HEK293 (cell line): ENCODE measurements around the gene CISD2.

ENCODE experiments used
- CTCF ChIA-PET: fragments of 350-600 bp; formaldehyde crosslinking; extraction: SDS; loops from one replicate; lab custom pipeline; 2021; ENCODE audit warnings: antibody characterized with exemption; lab: Yijun Ruan, JAX
- POLR2A ChIA-PET: fragments of 300-600 bp; formaldehyde crosslinking; extraction: SDS; loops from one replicate; lab custom pipeline; 2020; ENCODE audit warnings: antibody characterized with exemption, inconsistent platforms; lab: Yijun Ruan, JAX
- H3K27ac ChIP-seq: fragments of 200-500 bp; sonication (Bioruptor generic); 2 replicates; pipeline ENCODE4 v1.5.1; 2014; ENCODE audit warnings: low read depth, low read length, control low read depth, inconsistent platforms; ENCODE audit errors: extremely low read depth
- H3K36me3 ChIP-seq, 2 experiments: fragments of 200-500 bp in 1 of 2; sonication (Bioruptor generic) in 1 of 2; 1 replicate in 1 of 2; 2 replicates in 1 of 2; pipeline ENCODE4 v1.5.1; 2014 to 2017; ENCODE audit warnings: inconsistent platforms in 2 of 2, low read length in 2 of 2; ENCODE audit not compliant: control insufficient read depth in 2 of 2, insufficient read depth in 1 of 2
- H3K4me1 ChIP-seq: fragments of 200-500 bp; sonication (Bioruptor generic); 2 replicates; pipeline ENCODE4 v1.5.1; 2014; ENCODE audit warnings: mild to moderate bottlenecking, low read length, inconsistent platforms; ENCODE audit not compliant: control insufficient read depth, insufficient read depth
- H3K4me3 ChIP-seq: 2 replicates; pipeline ENCODE4 v1.5.1; 2011; ENCODE audit warnings: low read depth, mild to moderate bottlenecking, control low read depth, low read length, moderate library complexity
- H3K9me3 ChIP-seq: fragments of 200-500 bp; sonication (Bioruptor generic); 2 replicates; pipeline ENCODE4 v1.5.1; 2014; ENCODE audit warnings: low read depth, low read length, inconsistent platforms; ENCODE audit not compliant: control insufficient read depth, insufficient read depth
- EGR2 ChIP-seq: fragments of 450-650 bp; formaldehyde crosslinking; IDR thresholded peaks from 2 replicates; pipeline ENCODE4 v1.5.1; 2016; ENCODE audit warnings: low read depth, missing biosample characterization, missing genetic modification characterization
- GLIS2 ChIP-seq: fragments of 450-650 bp; formaldehyde crosslinking; IDR thresholded peaks from 2 replicates; pipeline ENCODE4 v1.5.1; 2016; ENCODE audit warnings: missing biosample characterization, missing genetic modification characterization
- KLF10 ChIP-seq: fragments of 450-650 bp; IDR thresholded peaks from 2 replicates; pipeline ENCODE4 v1.5.1; 2018; ENCODE audit warnings: missing biosample characterization, mild to moderate bottlenecking, missing genetic modification characterization
- MYNN ChIP-seq: fragments of 450-650 bp; formaldehyde crosslinking; IDR thresholded peaks from 2 replicates; pipeline ENCODE4 v1.5.1; 2016; ENCODE audit warnings: missing biosample characterization, missing genetic modification characterization, borderline replicate concordance
- SP7 ChIP-seq: fragments of 450-650 bp; formaldehyde crosslinking; IDR thresholded peaks from 2 replicates; pipeline ENCODE4 v1.5.1; 2016; ENCODE audit warnings: missing biosample characterization, missing genetic modification characterization
- ZBTB26 ChIP-seq: fragments of 450-650 bp; formaldehyde crosslinking; optimal IDR thresholded peaks from 2 replicates; pipeline ENCODE3; 2016; ENCODE audit warnings: missing biosample characterization, mild to moderate bottlenecking, missing genetic modification characterization
- ZFP41 ChIP-seq: fragments of 450-650 bp; formaldehyde crosslinking; IDR thresholded peaks from 2 replicates; pipeline ENCODE4 v1.5.1; 2016; ENCODE audit warnings: missing biosample characterization, missing genetic modification characterization, borderline replicate concordance
- ZNF148 ChIP-seq: fragments of 450-650 bp; formaldehyde crosslinking; IDR thresholded peaks from 2 replicates; pipeline ENCODE4 v1.5.0; 2017; ENCODE audit warnings: missing biosample characterization, missing genetic modification characterization, borderline replicate concordance
- ZNF24 ChIP-seq: fragments of 450-650 bp; formaldehyde crosslinking; IDR thresholded peaks from 2 replicates; pipeline ENCODE4 v1.5.1; 2016; ENCODE audit warnings: missing biosample characterization, missing genetic modification characterization
- ZNF350 ChIP-seq: fragments of 450-650 bp; formaldehyde crosslinking; IDR thresholded peaks from 2 replicates; pipeline ENCODE4 v1.5.0; 2017; ENCODE audit warnings: missing biosample characterization, mild to moderate bottlenecking, missing genetic modification characterization
- ZNF404 ChIP-seq: fragments of 450-650 bp; formaldehyde crosslinking; IDR thresholded peaks from 2 replicates; pipeline ENCODE4 v1.5.1; 2017; ENCODE audit warnings: missing biosample characterization, missing genetic modification characterization
- ZNF473 ChIP-seq: fragments of 450-650 bp; formaldehyde crosslinking; IDR thresholded peaks from 2 replicates; pipeline ENCODE4 v1.5.1; 2017; ENCODE audit warnings: missing biosample characterization, missing genetic modification characterization
- ZNF521 ChIP-seq: fragments of 450-650 bp; formaldehyde crosslinking; IDR thresholded peaks from 2 replicates; pipeline ENCODE4 v1.5.1; 2017; ENCODE audit warnings: missing biosample characterization, mild to moderate bottlenecking, missing genetic modification characterization
- ZNF623 ChIP-seq: fragments of 450-650 bp; formaldehyde crosslinking; IDR thresholded peaks from 2 replicates; pipeline ENCODE4 v1.5.1; 2016; ENCODE audit warnings: missing biosample characterization, missing genetic modification characterization
- ZNF626 ChIP-seq: fragments of 450-650 bp; sonication (Bioruptor Pico); formaldehyde crosslinking; IDR thresholded peaks from 2 replicates; pipeline ENCODE4 v1.5.1; 2018; ENCODE audit warnings: missing biosample characterization, missing genetic modification characterization, inconsistent platforms
- TF ChIP-seq, protein P1 (sequence below): fragments of 450-650 bp; formaldehyde crosslinking; IDR thresholded peaks from 2 replicates; pipeline ENCODE4 v1.5.1; 2016; ENCODE audit warnings: missing biosample characterization, missing genetic modification characterization
- TF ChIP-seq, protein P2 (sequence below): fragments of 450-650 bp; formaldehyde crosslinking; IDR thresholded peaks from 2 replicates; pipeline ENCODE4 v1.5.1; 2016; ENCODE audit warnings: missing biosample characterization, missing genetic modification characterization, low read depth
- TF ChIP-seq, protein P3 (sequence below): fragments of 450-650 bp; formaldehyde crosslinking; IDR thresholded peaks from 2 replicates; pipeline ENCODE4 v1.5.1; 2016; ENCODE audit warnings: missing biosample characterization, missing genetic modification characterization
- TF ChIP-seq, protein P4 (sequence below): fragments of 450-650 bp; formaldehyde crosslinking; IDR thresholded peaks from 2 replicates; pipeline ENCODE4 v1.5.1; 2016; ENCODE audit warnings: missing biosample characterization, missing genetic modification characterization

The CISD2 gene

DNA sequence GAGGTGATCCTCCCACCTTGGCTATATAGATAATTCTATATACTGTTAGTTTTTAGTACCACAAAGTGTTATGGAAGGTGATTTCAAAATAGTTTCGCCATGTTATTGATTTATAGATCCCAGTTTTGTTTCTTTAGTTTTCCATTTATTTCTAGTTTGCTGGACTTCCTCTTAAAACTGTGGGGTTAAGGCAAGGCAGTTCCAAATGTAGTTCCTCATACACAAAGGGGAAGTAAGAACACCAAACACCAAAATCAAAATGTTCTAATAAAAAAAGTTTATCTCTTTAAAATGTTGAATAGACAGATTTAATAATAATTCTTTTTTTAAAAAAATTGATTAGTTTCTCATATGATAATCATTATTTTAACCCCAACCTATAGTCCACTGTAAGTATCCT, 6.8 kb upstream of the CISD2 start:
- TF ChIP-seq ZNF350 = no peak
- TF ChIP-seq GLIS2 (tag by site-specific recombination) = no peak
- TF ChIP-seq ZNF473 = no peak
- TF ChIP-seq ZNF404 (tag by site-specific recombination) = no peak
- no peak for TF ChIP-seq EGR2
- TF ChIP-seq, protein P1, sequence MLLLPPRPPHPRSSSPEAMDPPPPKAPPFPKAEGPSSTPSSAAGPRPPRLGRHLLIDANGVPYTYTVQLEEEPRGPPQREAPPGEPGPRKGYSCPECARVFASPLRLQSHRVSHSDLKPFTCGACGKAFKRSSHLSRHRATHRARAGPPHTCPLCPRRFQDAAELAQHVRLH (tag by site-specific recombination) = no peak
- no peak for TF ChIP-seq ZBTB26 (tag by site-specific recombination)
- no peak for TF ChIP-seq ZNF24 (tag by site-specific recombination)
- TF ChIP-seq ZNF148 (tag by site-specific recombination) = no peak
- no peak for TF ChIP-seq ZNF623 (tag by site-specific recombination)
- TF ChIP-seq MYNN (tag by site-specific recombination) = no peak
- TF ChIP-seq, protein P2, sequence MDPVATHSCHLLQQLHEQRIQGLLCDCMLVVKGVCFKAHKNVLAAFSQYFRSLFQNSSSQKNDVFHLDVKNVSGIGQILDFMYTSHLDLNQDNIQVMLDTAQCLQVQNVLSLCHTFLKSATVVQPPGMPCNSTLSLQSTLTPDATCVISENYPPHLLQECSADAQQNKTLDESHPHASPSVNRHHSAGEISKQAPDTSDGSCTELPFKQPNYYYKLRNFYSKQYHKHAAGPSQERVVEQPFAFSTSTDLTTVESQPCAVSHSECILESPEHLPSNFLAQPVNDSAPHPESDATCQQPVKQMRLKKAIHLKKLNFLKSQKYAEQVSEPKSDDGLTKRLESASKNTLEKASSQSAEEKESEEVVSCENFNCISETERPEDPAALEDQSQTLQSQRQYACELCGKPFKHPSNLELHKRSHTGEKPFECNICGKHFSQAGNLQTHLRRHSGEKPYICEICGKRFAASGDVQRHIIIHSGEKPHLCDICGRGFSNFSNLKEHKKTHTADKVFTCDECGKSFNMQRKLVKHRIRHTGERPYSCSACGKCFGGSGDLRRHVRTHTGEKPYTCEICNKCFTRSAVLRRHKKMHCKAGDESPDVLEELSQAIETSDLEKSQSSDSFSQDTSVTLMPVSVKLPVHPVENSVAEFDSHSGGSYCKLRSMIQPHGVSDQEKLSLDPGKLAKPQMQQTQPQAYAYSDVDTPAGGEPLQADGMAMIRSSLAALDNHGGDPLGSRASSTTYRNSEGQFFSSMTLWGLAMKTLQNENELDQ = no peak
- TF ChIP-seq KLF10 (tag by site-specific recombination) = no peak
- no peak for TF ChIP-seq ZNF521 (tag by site-specific recombination)
- TF ChIP-seq, protein P3, sequence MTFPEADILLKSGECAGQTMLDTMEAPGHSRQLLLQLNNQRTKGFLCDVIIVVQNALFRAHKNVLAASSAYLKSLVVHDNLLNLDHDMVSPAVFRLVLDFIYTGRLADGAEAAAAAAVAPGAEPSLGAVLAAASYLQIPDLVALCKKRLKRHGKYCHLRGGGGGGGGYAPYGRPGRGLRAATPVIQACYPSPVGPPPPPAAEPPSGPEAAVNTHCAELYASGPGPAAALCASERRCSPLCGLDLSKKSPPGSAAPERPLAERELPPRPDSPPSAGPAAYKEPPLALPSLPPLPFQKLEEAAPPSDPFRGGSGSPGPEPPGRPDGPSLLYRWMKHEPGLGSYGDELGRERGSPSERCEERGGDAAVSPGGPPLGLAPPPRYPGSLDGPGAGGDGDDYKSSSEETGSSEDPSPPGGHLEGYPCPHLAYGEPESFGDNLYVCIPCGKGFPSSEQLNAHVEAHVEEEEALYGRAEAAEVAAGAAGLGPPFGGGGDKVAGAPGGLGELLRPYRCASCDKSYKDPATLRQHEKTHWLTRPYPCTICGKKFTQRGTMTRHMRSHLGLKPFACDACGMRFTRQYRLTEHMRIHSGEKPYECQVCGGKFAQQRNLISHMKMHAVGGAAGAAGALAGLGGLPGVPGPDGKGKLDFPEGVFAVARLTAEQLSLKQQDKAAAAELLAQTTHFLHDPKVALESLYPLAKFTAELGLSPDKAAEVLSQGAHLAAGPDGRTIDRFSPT = no peak
- no peak for TF ChIP-seq SP7
- no peak for TF ChIP-seq ZFP41 (tag by site-specific recombination)
- TF ChIP-seq, protein P4, sequence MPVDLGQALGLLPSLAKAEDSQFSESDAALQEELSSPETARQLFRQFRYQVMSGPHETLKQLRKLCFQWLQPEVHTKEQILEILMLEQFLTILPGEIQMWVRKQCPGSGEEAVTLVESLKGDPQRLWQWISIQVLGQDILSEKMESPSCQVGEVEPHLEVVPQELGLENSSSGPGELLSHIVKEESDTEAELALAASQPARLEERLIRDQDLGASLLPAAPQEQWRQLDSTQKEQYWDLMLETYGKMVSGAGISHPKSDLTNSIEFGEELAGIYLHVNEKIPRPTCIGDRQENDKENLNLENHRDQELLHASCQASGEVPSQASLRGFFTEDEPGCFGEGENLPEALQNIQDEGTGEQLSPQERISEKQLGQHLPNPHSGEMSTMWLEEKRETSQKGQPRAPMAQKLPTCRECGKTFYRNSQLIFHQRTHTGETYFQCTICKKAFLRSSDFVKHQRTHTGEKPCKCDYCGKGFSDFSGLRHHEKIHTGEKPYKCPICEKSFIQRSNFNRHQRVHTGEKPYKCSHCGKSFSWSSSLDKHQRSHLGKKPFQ (tag by site-specific recombination) = no peak
- TF ChIP-seq ZNF626 (tag by site-specific recombination) = no peak
- peaks cover 0 to 3% of the 10 kb centered on the region in 2 experiments; a peak in 1 of 3 replicates for H3K36me3 ChIP-seq
- no peaks in the 10 kb centered on the region for H3K9me3 ChIP-seq
- ChIA-PET POLR2A (no interaction called here), CTCF (interaction anchor here (1.2 kb wide), 1 partner anchor 10 kb away, joined by 3 read pairs; no protein-coding TSS in a partner anchor)
- no peak overlapping the region for H3K4me3 ChIP-seq
- no peaks in the 10 kb centered on the region for H3K4me1 ChIP-seq
- no peak overlapping the region for H3K27ac ChIP-seq
